ENCODE measurements around the gene NMT1. TPM values are rescaled to one million over a fixed set of nuclear protein-coding genes. Genes with fewer than 3 reads are reported as not detected.

Gene NMT1
- total and polyA plus RNA-seq, 4 donors, result 27.0 to 83.7 (median 42.6) TPM

GRCh38 chr17:45106096-45106495 lies 45.0 kb downstream of the NMT1 start:
- Histone ChIP-seq H3K9ac (ENCODE audit: low read depth in 1 of 2, low read length in 2 of 2) (no peak overlapping the region), H3K27me3 (ENCODE audit: control insufficient read depth in 4 of 4, insufficient read depth in 4 of 4, low read length in 3 of 4) (no peaks in the 10 kb centered on the region), H3K9me3 (ENCODE audit: control insufficient read depth in 4 of 4, low read length in 3 of 4) (no peaks in the 10 kb centered on the region), H3K27ac (ENCODE audit: low read depth in 1 of 2, low read length in 2 of 2) (no peak overlapping the region), H3K4me1 (ENCODE audit: control insufficient read depth in 4 of 4, insufficient read depth in 4 of 4, low read length in 3 of 4) (no peaks in the 10 kb centered on the region), H3K4me3 (ENCODE audit: low read depth in 1 of 3, low read length in 3 of 3) (no peak overlapping the region), H3K36me3 (ENCODE audit: control insufficient read depth in 4 of 4, insufficient read depth in 3 of 4, low read depth in 1 of 4, low read length in 3 of 4) (peaks cover 16 to 68% (median 51%) of the 10 kb centered on the region in 4 donors)
- TF ChIP-seq YY1 (IDR thresholded peaks at IDR 0.05), result no peak
- no peak for TF ChIP-seq HNF4G (IDR thresholded peaks at IDR 0.05)
- TF ChIP-seq TAF1 (conservative IDR thresholded peaks at IDR 0.05), result no peak
- no peak for TF ChIP-seq SP1 (IDR thresholded peaks at IDR 0.05)
- no peak for TF ChIP-seq FOXA2 (IDR thresholded peaks at IDR 0.05)
- TF ChIP-seq, protein P1, sequence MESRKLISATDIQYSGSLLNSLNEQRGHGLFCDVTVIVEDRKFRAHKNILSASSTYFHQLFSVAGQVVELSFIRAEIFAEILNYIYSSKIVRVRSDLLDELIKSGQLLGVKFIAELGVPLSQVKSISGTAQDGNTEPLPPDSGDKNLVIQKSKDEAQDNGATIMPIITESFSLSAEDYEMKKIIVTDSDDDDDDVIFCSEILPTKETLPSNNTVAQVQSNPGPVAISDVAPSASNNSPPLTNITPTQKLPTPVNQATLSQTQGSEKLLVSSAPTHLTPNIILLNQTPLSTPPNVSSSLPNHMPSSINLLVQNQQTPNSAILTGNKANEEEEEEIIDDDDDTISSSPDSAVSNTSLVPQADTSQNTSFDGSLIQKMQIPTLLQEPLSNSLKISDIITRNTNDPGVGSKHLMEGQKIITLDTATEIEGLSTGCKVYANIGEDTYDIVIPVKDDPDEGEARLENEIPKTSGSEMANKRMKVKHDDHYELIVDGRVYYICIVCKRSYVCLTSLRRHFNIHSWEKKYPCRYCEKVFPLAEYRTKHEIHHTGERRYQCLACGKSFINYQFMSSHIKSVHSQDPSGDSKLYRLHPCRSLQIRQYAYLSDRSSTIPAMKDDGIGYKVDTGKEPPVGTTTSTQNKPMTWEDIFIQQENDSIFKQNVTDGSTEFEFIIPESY (IDR thresholded peaks at IDR 0.05), result no peak
- TF ChIP-seq RAD21 (IDR thresholded peaks at IDR 0.05), result no peak
- TF ChIP-seq CTCF (IDR thresholded peaks at IDR 0.05; ENCODE audit: low read depth, low read length, missing input control), result no peak
- TF ChIP-seq, protein P2, sequence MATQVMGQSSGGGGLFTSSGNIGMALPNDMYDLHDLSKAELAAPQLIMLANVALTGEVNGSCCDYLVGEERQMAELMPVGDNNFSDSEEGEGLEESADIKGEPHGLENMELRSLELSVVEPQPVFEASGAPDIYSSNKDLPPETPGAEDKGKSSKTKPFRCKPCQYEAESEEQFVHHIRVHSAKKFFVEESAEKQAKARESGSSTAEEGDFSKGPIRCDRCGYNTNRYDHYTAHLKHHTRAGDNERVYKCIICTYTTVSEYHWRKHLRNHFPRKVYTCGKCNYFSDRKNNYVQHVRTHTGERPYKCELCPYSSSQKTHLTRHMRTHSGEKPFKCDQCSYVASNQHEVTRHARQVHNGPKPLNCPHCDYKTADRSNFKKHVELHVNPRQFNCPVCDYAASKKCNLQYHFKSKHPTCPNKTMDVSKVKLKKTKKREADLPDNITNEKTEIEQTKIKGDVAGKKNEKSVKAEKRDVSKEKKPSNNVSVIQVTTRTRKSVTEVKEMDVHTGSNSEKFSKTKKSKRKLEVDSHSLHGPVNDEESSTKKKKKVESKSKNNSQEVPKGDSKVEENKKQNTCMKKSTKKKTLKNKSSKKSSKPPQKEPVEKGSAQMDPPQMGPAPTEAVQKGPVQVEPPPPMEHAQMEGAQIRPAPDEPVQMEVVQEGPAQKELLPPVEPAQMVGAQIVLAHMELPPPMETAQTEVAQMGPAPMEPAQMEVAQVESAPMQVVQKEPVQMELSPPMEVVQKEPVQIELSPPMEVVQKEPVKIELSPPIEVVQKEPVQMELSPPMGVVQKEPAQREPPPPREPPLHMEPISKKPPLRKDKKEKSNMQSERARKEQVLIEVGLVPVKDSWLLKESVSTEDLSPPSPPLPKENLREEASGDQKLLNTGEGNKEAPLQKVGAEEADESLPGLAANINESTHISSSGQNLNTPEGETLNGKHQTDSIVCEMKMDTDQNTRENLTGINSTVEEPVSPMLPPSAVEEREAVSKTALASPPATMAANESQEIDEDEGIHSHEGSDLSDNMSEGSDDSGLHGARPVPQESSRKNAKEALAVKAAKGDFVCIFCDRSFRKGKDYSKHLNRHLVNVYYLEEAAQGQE (IDR thresholded peaks at IDR 0.05), result no peak
- no peak for TF ChIP-seq JUND (IDR thresholded peaks at IDR 0.05)
- TF ChIP-seq NR2F2 (IDR thresholded peaks at IDR 0.05), result no peak
- TF ChIP-seq HNF4A (conservative IDR thresholded peaks at IDR 0.05), result no peak
- no peak for TF ChIP-seq GABPA (IDR thresholded peaks at IDR 0.05 in 1 of 2, conservative IDR thresholded peaks at IDR 0.05 in 1 of 2)
- no peak for TF ChIP-seq RXRA (IDR thresholded peaks at IDR 0.05)
- TF ChIP-seq FOXA1 (IDR thresholded peaks at IDR 0.05), result no peak
- no peak for DNase-seq (ENCODE audit: low spot score)
- 92% methylated on average over 5 of the region's 5 CpGs for WGBS

DNA sequence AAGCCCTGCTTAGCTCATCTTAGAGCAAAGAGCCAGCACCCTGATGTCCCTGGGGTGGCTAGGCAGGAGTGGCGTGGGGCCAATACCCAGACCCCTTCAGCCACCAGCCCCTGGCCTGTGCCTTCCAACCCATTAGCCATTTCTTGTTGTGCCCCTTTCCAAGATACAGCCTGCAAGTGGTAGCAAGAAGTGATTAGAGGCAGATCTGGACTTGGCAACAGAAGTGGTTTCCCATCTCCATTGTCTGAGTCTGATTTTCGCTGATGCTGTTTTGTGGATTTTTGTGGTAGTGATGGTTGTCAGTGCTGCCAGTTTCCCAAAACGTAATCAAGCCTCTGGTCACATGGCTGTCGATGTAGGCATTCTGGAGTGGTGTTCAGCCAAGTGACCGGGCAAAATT lies 45.5 kb downstream of the NMT1 start:
- Histone ChIP-seq H3K4me3 (ENCODE audit: low read depth in 1 of 3, low read length in 3 of 3) (no peak overlapping the region), H3K36me3 (ENCODE audit: control insufficient read depth in 4 of 4, insufficient read depth in 3 of 4, low read depth in 1 of 4, low read length in 3 of 4) (peaks cover 16 to 66% (median 50%) of the 10 kb centered on the region in 4 donors), H3K9ac (ENCODE audit: low read depth in 1 of 2, low read length in 2 of 2) (no peak overlapping the region), H3K27me3 (ENCODE audit: control insufficient read depth in 4 of 4, insufficient read depth in 4 of 4, low read length in 3 of 4) (no peaks in the 10 kb centered on the region), H3K9me3 (ENCODE audit: control insufficient read depth in 4 of 4, low read length in 3 of 4) (no peaks in the 10 kb centered on the region), H3K27ac (ENCODE audit: low read depth in 1 of 2, low read length in 2 of 2) (no peak overlapping the region), H3K4me1 (ENCODE audit: control insufficient read depth in 4 of 4, insufficient read depth in 4 of 4, low read length in 3 of 4) (no peaks in the 10 kb centered on the region)
- DNase-seq (ENCODE audit: low spot score), result no peak
- TF ChIP-seq JUND (IDR thresholded peaks at IDR 0.05), result no peak
- WGBS, result 84% methylated on average over 5 of the region's 5 CpGs
